ENCODE data around the gene MAD1L1.
"Not testable (repeated sequence)": the region's sequence is repeated elsewhere in the genome, so short reads cannot be mapped to it uniquely, and the experiment has no call there.

The MAD1L1 gene

DNA sequence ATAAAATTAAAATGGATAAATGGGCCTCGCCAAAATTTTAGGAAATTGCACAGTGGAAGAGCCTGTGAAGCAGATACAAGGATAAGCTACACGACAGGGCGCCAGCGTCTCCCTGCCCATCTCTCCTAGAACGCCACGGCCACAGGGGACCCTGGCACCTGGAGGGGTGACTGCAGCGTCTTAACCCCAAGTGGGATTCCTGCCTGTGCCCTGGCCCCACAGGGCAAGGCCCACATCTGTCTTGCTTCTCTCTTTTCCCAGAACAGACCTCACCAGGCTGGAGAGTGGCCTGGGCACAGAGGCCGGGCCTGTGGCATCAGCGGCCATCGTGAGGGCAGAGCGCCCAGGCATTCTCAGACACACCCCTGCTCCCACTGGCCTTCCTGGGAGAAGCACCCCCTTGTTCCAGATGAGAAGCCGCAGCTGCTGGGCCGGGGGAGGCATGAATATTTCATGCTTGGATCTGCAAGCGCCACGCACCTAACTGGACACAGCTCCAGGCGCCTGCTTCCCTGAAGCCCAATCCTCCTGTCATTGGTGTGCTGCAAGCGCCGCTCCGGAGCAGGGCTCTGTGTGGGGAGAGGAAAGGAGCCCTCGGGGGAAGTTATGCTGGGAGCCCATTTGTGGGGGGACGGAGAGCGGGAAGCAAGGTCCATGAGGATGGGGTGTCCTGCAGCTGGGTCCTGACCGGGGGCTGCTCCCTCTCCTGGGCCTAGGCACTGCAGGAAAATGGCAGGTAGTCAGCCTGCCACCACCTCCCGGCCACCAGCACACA lies 409.2 kb downstream of the MAD1L1 start:
- FAIRE-seq = no peak

GRCh38 chr7:1819259-1819841 lies 413.4 kb downstream of the MAD1L1 start:
- FAIRE-seq = no peak

DNA sequence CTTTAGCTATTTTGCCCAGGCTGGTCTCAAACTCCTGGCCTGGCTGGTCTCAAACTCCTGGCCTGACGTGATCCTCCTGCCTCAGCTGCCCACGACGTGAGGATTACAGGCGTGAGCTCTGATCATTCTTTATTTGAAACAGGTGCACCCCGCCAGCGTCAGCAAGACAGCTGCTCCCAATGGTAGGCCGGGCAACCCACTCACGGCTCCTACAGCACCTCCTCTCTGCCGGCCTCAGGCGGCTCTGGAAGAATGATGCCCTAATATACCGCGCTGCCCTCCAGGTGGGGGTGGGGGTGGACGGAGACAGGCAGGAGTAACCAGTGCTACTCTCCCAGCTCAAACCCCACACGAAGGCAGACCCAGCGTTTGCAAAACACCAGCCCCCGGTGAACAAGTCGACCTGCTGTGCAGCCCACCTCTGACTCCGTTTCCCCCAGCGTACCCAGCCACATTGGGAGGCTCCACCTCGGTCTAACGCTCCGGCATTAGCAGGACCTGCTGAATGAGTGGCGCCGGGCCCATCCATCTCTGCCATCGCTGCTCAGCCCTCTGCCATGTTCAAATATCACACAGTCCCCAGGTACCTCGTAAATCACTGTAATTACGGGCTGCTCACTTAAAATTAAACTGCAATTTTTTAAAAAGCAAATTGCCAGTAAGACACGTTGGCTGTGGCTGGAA lies 414.0 kb downstream of the MAD1L1 start:
- FAIRE-seq = no peak

DNA sequence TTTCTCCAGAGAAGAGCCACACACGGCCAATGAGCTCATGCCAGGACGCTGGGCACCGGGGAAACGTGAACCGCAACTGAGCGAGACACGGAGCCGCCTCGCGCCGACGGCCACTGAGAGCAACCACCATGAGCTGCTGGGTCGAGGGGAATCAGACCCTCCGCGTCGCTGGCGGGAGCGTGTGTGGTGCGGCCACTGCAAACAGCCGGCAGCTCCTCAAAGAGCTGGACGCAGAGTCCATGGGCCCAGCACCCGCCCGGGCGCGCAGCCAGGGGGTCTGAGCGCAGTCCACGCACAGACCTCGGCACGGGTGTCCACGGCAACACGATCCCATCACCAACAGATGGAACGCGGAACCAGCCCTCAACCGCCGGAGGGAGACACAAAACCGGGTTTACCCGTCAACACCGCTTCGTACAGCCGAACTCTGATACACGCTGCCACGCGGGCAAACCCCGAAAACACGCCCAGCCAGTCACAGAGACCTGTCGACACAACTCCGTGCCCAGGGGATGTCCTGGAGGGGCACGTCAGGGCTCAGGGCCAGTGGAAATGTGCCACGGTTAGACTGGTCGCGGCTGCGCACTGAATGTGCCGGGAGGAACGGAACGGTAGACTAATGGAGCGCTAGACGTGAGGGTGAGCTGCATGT lies 415.6 kb downstream of the MAD1L1 start:
- FAIRE-seq = no peak

DNA sequence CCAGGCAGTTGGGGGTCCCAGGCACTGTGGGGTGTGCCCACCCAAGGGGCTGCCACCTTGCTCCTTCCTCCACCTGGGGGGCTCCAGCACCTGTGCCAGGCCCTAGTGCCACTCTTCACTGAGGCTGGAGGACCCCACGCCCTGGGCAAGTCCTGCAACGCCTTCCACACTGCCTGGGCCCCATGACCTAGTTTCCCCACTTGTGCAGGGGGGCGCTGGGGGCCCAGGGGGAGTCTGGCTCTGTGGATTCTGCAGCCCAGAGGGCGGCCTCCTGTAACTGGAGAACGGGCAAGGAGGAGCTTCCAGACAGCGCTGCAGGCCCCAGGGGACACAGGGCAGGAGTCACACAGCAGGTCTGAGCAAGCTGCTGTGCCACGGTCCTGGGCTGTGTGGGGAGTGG lies 416.3 kb downstream of the MAD1L1 start:
- FAIRE-seq = not testable (repeated sequence)

DNA sequence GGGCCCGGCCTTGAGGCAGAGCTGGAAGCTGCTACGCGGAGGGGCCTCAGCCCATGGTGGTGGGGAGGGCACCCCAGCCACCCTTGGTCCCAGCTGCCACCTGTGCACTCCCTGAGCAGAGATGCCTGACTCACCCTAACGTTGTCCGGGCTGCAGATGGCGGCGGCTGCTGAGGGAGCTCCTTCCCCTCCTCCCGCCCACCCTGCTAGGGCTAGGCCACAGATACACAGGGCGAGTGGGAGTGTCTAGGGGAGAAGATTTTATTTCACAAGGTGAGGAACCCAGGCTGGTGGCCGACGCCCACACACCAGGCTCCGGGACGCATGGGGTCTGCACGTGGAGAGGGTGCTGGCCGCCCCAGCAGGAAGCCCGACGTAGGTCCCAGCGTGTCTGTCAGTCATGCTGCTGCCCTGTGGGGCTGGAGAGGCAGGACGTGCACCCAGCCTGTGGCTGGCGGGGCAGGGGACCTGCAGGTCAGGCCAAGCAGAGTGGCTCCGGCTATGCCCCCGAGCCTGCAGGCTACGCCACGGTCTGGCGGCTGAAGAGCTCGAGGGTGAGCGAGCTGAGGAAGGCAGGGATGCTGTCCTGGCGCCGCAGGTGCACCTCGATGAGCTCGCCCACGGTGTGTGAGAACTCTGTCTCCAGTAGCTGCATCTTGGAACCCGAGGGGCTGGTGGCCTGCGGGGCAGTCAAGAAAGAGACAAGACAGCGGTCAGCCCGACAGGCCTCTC lies 417.0 kb downstream of the MAD1L1 start:
- FAIRE-seq = not testable (repeated sequence)

- no peak for FAIRE-seq
Observed at GRCh38 chr7:1815051-1815481, 417.7 kb downstream of the MAD1L1 start.

- no peak for FAIRE-seq
Observed at GRCh38 chr7:1814089-1814811, 418.5 kb downstream of the MAD1L1 start.

GRCh38 chr7:1813394-1814088 lies 419.2 kb downstream of the MAD1L1 start:
- no peak for FAIRE-seq

- no peak for FAIRE-seq
Observed at GRCh38 chr7:1812509-1813393, 420.0 kb downstream of the MAD1L1 start.

- FAIRE-seq = no peak
Observed at GRCh38 chr7:1811850-1812508, 420.8 kb downstream of the MAD1L1 start.

GRCh38 chr7:1810961-1811849 lies 421.5 kb downstream of the MAD1L1 start:
- FAIRE-seq = no peak

GRCh38 chr7:1810521-1810920 lies 422.2 kb downstream of the MAD1L1 start:
- FAIRE-seq = no peak

DNA sequence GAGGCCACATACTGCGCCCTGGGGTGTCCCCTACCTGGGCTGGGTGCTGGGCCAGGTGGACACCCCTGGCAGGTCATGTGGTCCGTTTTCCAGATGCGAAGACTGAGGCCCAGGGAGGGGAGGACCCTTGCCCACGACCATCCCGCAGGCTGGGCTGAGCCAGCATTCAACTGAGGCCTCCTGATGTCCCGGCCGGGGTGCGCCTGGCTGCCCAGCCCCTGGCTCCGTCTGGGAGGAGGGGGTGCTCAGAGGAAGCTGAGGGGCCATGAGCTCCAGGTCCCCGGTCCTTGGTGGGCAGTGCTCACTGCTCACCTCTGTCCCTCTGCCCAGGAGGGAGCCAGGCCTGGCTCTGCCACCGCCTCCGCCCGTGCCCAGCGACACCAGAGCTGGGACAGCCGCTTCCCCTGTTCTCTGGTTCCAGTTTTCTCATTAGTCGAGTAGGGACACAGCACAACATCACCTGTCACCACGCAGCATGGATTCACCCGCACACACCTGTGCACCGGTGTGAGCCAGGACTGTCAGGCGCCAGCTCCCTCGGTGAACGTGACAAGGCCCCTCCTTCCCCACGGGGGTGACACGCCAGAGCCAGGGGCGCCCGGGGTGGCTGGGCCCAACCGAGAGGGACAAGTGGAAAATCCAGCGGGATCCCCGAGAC lies 423.0 kb downstream of the MAD1L1 start:
- FAIRE-seq = no peak

GRCh38 chr7:1809070-1809469 lies 423.7 kb downstream of the MAD1L1 start:
- FAIRE-seq = no peak

DNA sequence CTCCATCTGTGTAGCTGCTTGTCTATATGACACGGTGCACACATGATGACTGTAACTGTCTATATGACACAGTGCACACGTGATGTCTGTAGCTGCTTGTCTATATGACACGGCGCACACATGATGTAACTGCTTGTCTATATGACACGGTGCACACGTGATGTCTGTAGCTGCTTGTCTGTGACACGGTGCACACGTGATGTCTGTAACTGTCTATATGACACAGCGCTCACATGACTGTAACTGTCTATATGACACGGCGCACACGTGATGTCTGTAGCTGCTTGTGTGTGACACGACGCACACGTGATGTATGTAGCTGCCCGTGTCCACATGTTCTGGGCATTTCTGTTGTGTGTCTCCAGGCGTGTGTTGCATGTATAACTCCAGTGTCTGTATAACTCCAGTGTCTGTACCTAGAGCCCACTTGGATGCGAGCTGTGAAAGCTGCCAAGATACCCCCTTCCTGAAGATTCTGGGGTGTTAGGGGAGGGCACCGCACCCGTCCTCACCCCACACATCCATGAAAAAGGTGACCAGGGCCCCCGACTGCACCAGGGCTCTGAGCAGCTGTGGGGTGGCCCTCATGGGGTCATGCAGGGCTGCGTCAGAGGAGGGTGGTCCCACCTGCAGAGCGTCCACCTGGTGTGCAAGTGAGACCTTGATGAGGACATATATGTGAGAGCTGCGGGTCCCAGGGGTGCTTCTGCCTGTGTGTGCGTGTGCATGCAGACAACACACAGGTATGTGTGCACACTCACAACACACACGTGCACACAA lies 424.7 kb downstream of the MAD1L1 start:
- no peak for FAIRE-seq

DNA sequence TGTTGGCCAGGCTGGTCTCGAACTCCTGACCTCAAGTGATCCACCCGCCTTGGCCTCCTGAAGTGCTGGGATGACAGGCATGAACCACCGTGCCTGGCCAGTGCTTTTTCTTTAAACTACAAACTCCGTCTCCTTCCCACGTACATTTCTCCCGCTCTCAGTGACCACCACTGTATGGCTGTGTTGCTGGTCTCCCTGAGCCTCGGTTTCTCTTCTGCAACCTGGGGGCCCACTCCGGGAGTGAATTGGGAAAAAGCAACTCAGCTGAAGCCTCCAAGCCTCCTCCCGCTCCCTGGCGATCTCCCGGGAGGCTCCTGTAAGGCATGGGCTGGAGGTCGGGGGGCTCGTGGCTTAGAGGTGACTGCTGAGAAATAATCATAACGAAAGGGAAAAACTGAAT lies 426.4 kb downstream of the MAD1L1 start:
- FAIRE-seq = no peak

All from G401.6 (cell line).